Mesodermal cell (in vitro differentiated cells): ENCODE data around the gene PIK3CD.

Experiments
- H3K27ac ChIP-seq: 2 replicates; pipeline ENCODE4 v1.7.0; 2013; ENCODE audit warnings: mild to moderate bottlenecking, low read depth, low read length, moderate library complexity; ENCODE audit not compliant: severe bottlenecking
- H3K36me3 ChIP-seq: 2 replicates; pipeline ENCODE4 v1.7.1; 2013; ENCODE audit warnings: mild to moderate bottlenecking, low read length, moderate library complexity; ENCODE audit not compliant: control insufficient read depth, insufficient read depth
- H3K4me1 ChIP-seq: one replicate; pipeline ENCODE4 v1.7.1; 2013; ENCODE audit warnings: mild to moderate bottlenecking, low read length; ENCODE audit not compliant: insufficient read depth, control insufficient read depth, poor library complexity, severe bottlenecking
- H3K4me3 ChIP-seq: 2 replicates; pipeline ENCODE4 v1.7.0; 2013; ENCODE audit warnings: low read length, control low read depth, mild to moderate bottlenecking; ENCODE audit not compliant: insufficient read depth, poor library complexity, severe bottlenecking; ENCODE audit errors: extremely low read depth
- H3K9me3 ChIP-seq: 2 replicates; pipeline ENCODE4 v1.7.1; 2013; ENCODE audit warnings: mild to moderate bottlenecking, low read length, moderate library complexity; ENCODE audit not compliant: control insufficient read depth
- WGBS, 2 experiments: methylation state at CpG; one replicate each; pipeline ENCODE4 v1.1.5; 2013; ENCODE audit warnings: missing lambda C conversion rate in 2 of 2; ENCODE audit not compliant: insufficient coverage in 2 of 2; 5-methylcytosine and 5-hydroxymethylcytosine counted together

The PIK3CD gene

DNA sequence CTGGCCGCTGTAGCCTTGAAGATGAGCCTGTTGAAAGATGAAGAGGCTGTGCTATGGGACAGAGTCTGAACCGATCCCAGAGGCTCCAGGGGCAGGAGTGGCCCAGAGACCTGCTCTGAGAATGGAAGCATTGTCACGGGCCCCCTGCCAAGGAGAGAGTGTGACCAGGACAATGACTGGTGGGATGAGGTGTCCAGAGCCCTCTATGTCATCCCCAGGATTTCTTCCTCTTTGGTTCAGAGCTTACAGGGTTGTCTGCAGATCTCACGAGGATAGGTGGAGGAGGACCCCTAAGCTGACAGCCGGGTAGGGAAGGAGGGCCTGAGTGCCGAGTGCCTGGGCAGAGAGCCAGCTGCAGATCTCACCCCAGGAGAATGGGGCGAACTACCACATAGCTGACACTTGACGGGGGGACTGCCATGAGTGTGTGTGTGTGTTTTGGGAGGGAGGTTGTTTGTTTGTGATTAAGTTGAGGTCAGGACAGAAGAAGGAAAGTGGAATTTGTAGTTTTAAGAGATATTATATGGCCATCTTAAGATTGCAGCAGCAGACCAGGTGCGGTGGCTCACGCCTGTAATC is 25.4 kb downstream of the PIK3CD start:
- H3K4me3 ChIP-seq, result no peak overlapping the region
- H3K36me3 ChIP-seq, result no peaks in the 10 kb centered on the region
- no peaks in the 10 kb centered on the region for H3K9me3 ChIP-seq
- 91 to 95% methylated on average over 7 to 10 of the region's 10 CpGs for WGBS, 2 experiments
- H3K27ac ChIP-seq, result no peak overlapping the region
- no peaks in the 10 kb centered on the region for H3K4me1 ChIP-seq

DNA sequence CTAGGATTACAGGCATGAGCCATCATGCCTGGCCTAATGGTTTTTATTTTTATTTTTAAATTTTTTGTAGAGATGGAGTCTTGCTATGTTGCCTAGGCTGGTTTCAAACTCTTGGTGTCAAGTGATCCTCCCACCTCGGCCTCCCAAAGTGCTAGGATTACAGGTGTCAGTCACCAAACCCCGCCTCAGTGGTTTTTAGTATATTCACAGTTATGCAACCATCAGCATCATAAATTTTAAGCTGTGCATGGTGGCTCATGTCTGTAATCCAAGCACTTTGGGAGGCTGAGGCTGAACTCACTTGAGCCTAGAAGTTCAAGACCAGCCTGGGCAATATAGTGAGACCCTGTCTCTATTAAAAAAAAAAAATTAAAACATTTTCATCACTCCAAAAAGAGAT is 28.6 kb downstream of the PIK3CD start:
- Histone ChIP-seq H3K36me3 (no peaks in the 10 kb centered on the region), H3K4me3 (no peak overlapping the region), H3K4me1 (no peaks in the 10 kb centered on the region), H3K27ac (no peak overlapping the region), H3K9me3 (no peaks in the 10 kb centered on the region)
- WGBS, 2 experiments, result 100% methylated on average over 1 of the region's 2 CpGs; no CpG with 5 or more reads in 1 of the 2 experiments

DNA sequence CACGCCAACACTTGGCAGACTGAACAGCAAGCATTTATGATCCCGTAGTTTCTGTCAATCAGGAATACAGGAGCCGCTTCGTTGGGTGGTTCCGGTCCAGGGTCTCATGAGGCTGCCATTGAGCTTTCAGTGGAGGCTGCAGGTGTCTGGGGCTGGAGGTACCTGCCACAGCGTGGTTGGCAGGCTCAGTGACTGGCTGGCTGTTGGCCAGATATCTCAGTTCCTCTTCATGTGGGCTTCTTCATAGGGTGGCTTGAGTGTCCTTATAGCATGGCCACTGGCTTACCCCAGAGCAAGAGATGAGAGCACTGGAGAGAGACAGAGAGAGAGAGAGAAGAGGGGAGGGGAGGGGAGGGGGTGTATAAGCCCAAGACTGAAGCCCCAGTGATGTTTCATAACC is 29.3 kb downstream of the PIK3CD start:
- Histone ChIP-seq H3K9me3 (no peaks in the 10 kb centered on the region), H3K27ac (no peak overlapping the region), H3K4me1 (no peaks in the 10 kb centered on the region), H3K4me3 (no peak overlapping the region), H3K36me3 (no peaks in the 10 kb centered on the region)
- 93 to 95% methylated on average over 5 to 6 of the region's 6 CpGs for WGBS, 2 experiments

DNA sequence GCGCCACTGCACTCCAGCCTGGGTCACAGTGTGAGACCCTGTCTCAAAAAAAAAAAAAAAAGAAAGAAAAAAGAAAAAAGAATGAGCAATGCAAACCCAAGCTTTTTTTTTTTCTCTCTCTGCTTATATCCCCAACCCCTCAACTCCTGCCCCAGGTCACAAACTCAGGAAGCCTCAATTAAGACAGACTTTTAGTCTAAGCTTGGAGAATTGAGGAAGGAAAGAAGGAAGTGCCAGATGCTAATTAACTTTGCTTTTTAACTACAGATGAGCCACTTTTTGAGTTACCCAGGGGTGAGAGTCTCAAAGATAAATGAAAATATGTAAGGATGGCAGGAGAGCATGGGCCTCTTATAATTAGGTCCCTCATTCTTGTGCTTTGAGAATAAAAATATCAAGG is 33.3 kb downstream of the PIK3CD start:
- WGBS, 2 experiments, result 100% methylated on average over 1 of the region's 1 CpG; no CpG with 5 or more reads in 1 of the 2 experiments
- Histone ChIP-seq H3K9me3 (no peaks in the 10 kb centered on the region), H3K4me1 (peaks cover 5% of the 10 kb centered on the region), H3K4me3 (no peak overlapping the region), H3K27ac (no peak overlapping the region), H3K36me3 (no peaks in the 10 kb centered on the region)

DNA sequence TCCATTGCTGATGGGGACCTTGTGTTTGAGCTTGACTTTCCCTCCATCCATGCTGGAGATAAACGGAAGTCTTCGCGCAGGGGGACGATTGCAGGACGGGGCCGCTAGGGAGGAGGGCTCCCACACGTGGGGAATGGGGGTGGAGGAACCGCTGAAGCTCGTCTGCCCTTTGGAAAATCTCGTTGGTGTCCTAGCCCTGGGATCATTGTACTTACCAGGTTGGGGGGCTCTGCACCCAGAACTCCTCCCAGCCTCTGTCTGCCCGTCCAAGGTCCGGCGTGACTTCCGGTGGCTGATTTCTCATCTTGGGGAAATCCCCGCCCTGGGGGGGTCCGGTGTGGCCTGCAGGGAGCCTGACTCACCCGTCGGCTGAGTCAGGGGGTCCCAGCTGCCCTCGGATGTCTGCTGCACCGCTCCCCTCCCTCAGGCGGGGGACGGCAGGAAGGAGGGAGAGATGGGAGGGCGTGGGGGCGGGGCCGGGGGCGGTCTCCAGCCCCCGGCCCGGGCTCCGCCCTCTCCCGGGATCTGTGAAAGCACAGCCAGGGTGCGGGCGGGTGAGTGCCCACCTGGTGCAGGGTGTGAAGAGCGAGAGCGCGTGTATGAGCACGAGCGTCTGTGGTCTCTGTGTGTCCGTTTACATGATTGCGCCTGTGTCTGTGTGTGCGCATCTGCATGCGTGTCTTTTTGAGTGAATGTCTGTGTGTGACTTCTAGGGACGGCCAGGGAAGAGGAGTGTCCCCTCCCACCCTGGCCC is 35.8 kb downstream of the PIK3CD start:
- no peaks in the 10 kb centered on the region for H3K9me3 ChIP-seq
- 2% methylated on average over 23 to 26 of the region's 42 CpGs for WGBS, 2 experiments
- H3K36me3 ChIP-seq, result no peaks in the 10 kb centered on the region
- H3K27ac ChIP-seq, result no peak overlapping the region
- peaks cover 20% of the 10 kb centered on the region for H3K4me1 ChIP-seq
- H3K4me3 ChIP-seq, result peak overlapping the region; percentile 41

DNA sequence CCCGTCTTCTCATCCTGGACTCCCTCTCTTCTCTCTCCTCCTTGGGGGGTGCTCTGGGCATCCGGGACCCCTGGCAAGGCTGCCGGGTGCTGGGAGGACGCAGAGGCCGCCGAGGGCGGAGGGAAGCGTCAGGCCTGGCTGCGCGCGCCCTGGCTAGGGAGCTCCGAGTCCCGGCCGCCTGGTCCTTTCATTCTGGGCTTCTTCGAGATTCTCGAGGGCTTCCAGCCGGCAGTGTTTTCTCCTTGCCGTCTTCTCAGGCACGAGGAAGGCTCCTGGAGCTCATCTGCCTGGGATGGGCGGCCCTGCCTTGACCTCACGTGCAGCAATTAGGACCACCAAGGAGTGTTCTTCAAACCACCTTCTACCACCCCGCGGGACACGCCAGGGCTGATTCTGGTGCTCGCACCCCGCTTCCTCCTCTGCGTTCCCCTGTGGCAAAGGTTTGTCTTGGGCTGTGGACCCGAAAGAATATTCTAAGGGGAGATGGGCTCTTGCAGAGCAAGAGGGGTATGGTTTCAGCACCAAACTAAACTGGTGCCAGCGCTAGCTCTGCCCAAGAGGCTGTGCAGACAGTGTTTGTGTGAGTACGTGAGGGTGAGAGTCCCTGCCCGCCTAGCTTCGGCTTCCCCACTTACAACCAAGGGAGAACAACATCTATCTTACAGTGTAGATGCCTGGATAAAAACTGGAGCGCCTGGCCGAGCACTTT is 36.5 kb downstream of the PIK3CD start:
- Histone ChIP-seq H3K4me3 (peak overlapping the region; percentile 41), H3K36me3 (no peaks in the 10 kb centered on the region), H3K27ac (no peak overlapping the region), H3K4me1 (peaks cover 20% of the 10 kb centered on the region), H3K9me3 (no peaks in the 10 kb centered on the region)
- 2 to 3% methylated on average over 24 to 29 of the region's 34 CpGs for WGBS, 2 experiments

DNA sequence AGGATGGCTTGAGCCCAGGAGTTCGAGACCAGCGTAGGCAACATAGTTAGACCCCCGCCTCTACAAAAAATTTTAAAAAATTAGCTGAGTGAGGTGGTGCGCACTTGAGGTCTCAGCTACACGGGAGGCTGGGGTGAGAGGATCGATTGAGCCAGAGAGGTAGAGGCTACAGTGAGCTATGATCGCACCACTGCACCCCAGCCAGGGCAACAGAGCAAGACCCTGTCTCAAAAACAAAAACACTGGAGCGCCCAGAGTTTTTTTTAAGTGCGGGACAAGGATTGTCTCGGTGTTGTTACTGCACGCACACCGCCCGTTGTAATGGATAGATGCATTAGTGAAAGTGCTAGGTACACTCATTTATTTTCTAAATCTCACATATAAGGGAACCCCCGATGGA is 37.1 kb downstream of the PIK3CD start:
- Histone ChIP-seq H3K36me3 (no peaks in the 10 kb centered on the region), H3K4me3 (peak overlapping the region; percentile 41), H3K9me3 (no peaks in the 10 kb centered on the region), H3K27ac (no peak overlapping the region), H3K4me1 (peaks cover 20% of the 10 kb centered on the region)
- WGBS, 2 experiments, result 34 to 41% methylated on average over 7 to 8 of the region's 14 CpGs

DNA sequence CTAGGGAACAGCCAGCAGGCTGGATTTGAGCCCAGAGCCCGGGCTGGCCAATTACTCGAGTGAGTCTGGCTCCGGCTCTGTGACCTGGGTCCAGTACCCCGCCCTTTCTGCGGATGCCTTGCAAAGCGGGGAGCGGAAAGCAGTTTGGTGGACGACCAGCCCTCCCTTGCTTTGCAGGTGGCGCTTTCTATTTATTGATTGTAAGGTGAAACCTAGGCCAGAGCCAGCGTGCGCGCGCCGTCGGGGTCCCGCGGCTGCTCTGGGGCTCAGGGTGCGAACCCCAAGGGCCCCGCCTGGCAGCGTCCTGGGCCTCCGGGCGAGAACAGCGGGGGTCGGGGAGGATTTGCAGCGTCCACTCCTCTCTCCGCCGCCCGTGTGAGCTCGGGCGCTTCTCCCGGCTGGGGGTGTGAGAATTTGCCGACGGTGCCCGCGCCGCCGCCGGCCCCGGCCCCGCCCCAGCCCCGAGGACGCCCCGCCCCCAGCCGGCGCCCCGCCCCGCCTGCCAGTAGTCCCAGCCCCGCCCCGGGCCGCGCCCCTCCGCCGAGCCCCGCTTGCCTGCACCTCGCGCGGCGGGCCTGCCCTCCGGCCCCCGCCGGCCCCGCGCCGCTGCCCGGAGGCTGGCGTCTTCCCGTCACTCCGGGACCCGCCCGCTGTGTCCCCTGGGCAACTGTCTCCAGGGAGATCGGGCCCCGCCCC is 37.6 kb downstream of the PIK3CD start:
- no peaks in the 10 kb centered on the region for H3K36me3 ChIP-seq
- 0 to 1% methylated on average over 27 to 41 of the region's 72 CpGs for WGBS, 2 experiments
- no peak overlapping the region for H3K27ac ChIP-seq
- H3K4me3 ChIP-seq, result peak overlapping the region; percentile 54
- no peaks in the 10 kb centered on the region for H3K9me3 ChIP-seq
- peaks cover 20% of the 10 kb centered on the region for H3K4me1 ChIP-seq

DNA sequence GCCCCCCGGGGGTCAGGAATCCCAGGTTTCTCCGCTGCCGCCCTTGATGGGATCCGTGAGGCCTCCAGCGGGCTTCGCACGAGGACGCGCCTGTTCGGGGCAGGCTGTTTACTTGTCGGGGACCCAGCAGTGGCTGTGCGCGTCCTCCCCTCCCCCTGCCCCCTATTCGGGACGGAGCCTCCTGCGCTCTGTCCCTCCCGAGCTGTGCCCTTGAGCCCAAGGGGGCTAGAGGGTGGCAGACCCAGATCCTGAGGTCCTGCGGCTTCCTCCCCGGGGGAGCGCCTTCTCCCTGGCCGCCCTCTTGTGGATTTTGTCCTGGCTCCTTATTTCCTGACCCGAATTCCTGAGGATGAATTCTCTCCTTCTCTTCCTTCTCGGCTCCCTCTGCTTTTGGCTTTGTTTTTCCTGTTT is 38.4 kb downstream of the PIK3CD start:
- WGBS, 2 experiments, result 0 to 1% methylated on average over 21 to 22 of the region's 23 CpGs
- Histone ChIP-seq H3K27ac (no peak overlapping the region), H3K9me3 (no peaks in the 10 kb centered on the region)

DNA sequence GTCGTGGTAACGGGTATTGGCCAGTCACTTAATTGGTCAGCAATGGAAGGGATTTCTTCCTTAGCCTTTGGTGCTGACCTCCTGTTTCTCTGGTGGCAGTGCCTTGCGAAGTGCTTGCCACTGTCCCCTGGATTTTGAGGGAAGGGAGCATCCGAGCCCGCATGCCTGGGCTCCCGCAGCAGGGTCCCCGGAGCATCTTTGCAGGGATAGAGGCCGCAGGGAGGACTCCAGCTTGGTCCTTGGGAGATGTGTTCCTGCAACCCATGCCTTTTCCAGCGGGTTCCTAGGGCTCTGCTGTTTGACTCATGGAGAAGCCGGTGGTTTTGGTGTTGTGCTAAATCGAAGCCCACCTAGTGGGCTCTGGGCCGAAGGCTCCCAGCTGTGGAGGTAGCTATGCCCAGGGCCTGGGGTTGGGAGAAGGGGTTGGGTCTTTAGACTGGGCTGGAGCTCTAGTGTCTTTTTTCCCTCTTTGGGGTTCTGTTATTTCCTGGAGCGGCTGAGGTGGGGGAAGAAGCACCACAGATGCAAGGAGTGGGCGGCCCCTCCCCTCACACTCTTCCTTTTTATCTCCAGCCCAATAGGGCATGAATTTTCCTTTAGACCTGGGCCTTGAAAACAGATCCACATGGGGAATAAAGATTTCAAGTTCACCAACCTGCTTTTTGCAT is 39.0 kb downstream of the PIK3CD start:
- 16 to 36% methylated on average over 10 to 12 of the region's 14 CpGs for WGBS, 2 experiments
- Histone ChIP-seq H3K27ac (no peak overlapping the region), H3K36me3 (no peaks in the 10 kb centered on the region), H3K4me3 (peak overlapping the region; percentile 54), H3K4me1 (peaks cover 20% of the 10 kb centered on the region), H3K9me3 (no peaks in the 10 kb centered on the region)

More for the DNA sequence above, 38.4 kb downstream of the PIK3CD start:
- Histone ChIP-seq H3K36me3 (no peaks in the 10 kb centered on the region), H3K4me1 (peaks cover 20% of the 10 kb centered on the region), H3K4me3 (peak overlapping the region; percentile 54)
